Measurements from ENCODE around the gene BPIFA1.

Gene BPIFA1

DNA sequence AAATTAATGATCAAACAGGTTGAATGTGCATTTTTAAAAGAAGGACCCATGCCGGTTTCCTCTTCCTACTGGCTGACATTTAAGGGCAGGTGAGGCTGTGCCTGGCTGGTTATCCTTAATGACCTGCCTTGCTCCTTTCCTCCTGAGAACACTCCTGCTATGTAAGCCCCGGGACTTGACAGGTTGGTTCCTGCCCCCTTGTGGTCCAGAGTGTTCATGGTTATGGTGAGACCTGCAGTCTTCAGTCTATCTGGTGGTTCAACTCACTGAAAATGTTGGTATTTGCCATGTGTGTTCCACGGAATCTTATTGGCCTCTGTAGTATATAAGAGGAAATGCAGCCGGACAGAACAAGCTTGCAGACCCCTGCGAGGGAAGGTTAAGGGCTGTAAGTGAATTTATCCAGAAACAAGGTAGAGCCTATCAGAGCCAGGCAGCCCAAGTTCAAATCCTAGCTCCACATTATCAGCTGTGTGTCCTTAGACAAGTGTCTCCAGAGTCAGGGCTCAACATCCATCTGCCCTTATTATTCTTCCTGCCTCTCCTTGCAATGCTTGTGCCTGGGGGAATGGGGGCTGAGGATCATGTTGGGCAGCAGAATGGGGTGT lies 23.9 kb upstream of the BPIFA1 start:
- H3K4me3 ChIP-seq, result no peak overlapping the region
- H3K9ac ChIP-seq, result no peak overlapping the region
- no peaks in the 10 kb centered on the region for H3K36me3 ChIP-seq
- no peak overlapping the region for H3K27ac ChIP-seq
- no peaks in the 10 kb centered on the region for H3K27me3 ChIP-seq
- no peaks in the 10 kb centered on the region for H3K9me3 ChIP-seq
- no peaks in the 10 kb centered on the region; the same call in 1 of the 2 replicates for H4K20me1 ChIP-seq
- TF ChIP-seq Cebpa-rat (IDR thresholded peaks at IDR 0.05), result no peak
- no peak overlapping the region for H3K4me2 ChIP-seq
- H3K4me1 ChIP-seq, result no peaks in the 10 kb centered on the region

DNA sequence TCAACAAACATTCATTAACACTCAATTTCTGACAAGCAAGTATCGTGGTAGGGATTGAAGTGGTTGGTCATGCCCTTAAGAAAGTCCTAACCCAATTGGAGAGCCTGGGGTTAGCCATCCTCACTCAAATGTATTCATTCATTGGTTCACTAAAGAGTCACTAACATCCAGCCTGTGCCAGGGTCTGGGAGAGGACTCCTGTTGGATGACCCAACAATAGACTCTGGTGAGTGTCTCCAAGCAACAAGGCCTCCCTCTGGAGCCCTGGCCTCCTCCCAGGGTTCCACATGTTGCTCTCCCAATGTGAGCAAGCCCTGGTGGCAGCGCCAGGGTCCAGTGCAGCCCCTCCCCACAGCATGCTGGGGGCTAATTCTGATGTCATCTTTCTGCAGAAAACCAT lies 18.7 kb upstream of the BPIFA1 start, which contains the start of gene BPIFA3:
TSS of gene BPIFA3 (plus strand) at position 301 of the 400 bp plus-strand sequence. CDS start 185 bp downstream, outside the sequence.
- H3K36me3 ChIP-seq, result no peaks in the 10 kb centered on the region
- H3K4me2 ChIP-seq, result no peak within 1 kb of the TSS
- TF ChIP-seq Cebpa-rat (IDR thresholded peaks at IDR 0.05), result no peak
- H3K4me1 ChIP-seq, result no peaks in the 10 kb centered on the region
- H3K27me3 ChIP-seq, result no peaks in the 10 kb centered on the region
- no peak within 1 kb of the TSS for H3K4me3 ChIP-seq
- no peak within 1 kb of the TSS for H3K9ac ChIP-seq
- no peaks in the 10 kb centered on the region for H4K20me1 ChIP-seq
- H3K27ac ChIP-seq, result no peak within 1 kb of the TSS
- no peaks in the 10 kb centered on the region for H3K9me3 ChIP-seq

- Histone ChIP-seq H3K4me3 (no peak overlapping the region), H3K9ac (no peak overlapping the region), H3K27me3 (no peaks in the 10 kb centered on the region), H4K20me1 (no peaks in the 10 kb centered on the region), H3K4me1 (peaks cover 7% of the 10 kb centered on the region), H3K4me2 (no peak overlapping the region), H3K36me3 (no peaks in the 10 kb centered on the region), H3K27ac (no peak overlapping the region), H3K9me3 (no peaks in the 10 kb centered on the region)
- TF ChIP-seq Cebpa-rat (IDR thresholded peaks at IDR 0.05), result no peak
Measured at GRCh38 chr20:33224399-33224798, 11.4 kb upstream of the BPIFA1 start.

GRCh38 chr20:33229843-33230242 lies 6.0 kb upstream of the BPIFA1 start:
- Histone ChIP-seq H3K36me3 (no peaks in the 10 kb centered on the region), H4K20me1 (no peaks in the 10 kb centered on the region), H3K4me1 (peaks cover 46% of the 10 kb centered on the region), H3K27ac (peak overlapping the region; percentile 73), H3K27me3 (no peaks in the 10 kb centered on the region), H3K4me3 (peak overlapping the region; percentile 17; the same call in 1 of the 2 replicates), H3K4me2 (peak overlapping the region; percentile 82), H3K9me3 (no peaks in the 10 kb centered on the region), H3K9ac (peak overlapping the region; percentile 60; the same call in 1 of the 2 replicates)
- TF ChIP-seq Cebpa-rat (IDR thresholded peaks at IDR 0.05), result peak; percentile 21; the same call in 1 of the 2 replicates

GRCh38 chr20:33231237-33231636 lies 4.6 kb upstream of the BPIFA1 start:
- Histone ChIP-seq H3K4me1 (peaks cover 46% of the 10 kb centered on the region), H3K4me2 (peak overlapping the region; percentile 51), H3K9ac (no peak overlapping the region), H3K36me3 (no peaks in the 10 kb centered on the region), H3K27ac (no peak overlapping the region), H3K4me3 (no peak overlapping the region), H3K9me3 (no peaks in the 10 kb centered on the region), H4K20me1 (no peaks in the 10 kb centered on the region), H3K27me3 (no peaks in the 10 kb centered on the region)
- no peak for TF ChIP-seq Cebpa-rat (IDR thresholded peaks at IDR 0.05)

DNA sequence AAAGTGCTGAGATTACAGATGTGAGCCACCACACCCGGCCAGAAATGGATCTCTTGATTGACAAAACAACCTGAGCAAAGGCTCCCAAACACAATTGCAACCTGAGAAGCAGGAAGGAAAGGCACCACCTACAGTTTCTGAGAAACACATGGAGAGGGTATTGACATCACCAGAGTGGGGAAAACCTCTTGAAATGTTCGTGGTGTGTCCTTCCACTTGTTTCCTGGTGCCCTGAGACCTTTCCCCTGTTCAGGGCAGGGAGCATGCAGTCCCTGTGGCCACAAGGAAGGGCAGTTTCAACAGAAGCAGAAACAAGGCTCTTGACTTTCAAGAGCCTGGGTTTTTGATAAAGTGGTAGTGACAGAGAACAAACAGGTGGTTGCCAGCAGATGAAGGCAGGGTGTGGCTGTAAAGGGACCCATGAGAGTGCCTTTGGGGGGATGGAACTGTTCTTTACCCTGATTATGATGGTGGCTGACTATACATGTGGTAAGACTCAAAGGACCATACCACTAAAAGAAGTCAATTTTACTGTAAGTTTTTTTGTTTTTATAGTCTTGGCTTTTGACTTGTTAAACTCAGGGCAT lies 3.2 kb upstream of the BPIFA1 start:
- Histone ChIP-seq H3K9me3 (no peaks in the 10 kb centered on the region), H3K4me1 (peaks cover 46% of the 10 kb centered on the region), H3K27ac (no peak overlapping the region), H3K4me2 (no peak overlapping the region), H3K4me3 (no peak overlapping the region), H3K36me3 (no peaks in the 10 kb centered on the region), H3K27me3 (no peaks in the 10 kb centered on the region), H4K20me1 (no peaks in the 10 kb centered on the region), H3K9ac (no peak overlapping the region)
- TF ChIP-seq Cebpa-rat (IDR thresholded peaks at IDR 0.05), result no peak

DNA sequence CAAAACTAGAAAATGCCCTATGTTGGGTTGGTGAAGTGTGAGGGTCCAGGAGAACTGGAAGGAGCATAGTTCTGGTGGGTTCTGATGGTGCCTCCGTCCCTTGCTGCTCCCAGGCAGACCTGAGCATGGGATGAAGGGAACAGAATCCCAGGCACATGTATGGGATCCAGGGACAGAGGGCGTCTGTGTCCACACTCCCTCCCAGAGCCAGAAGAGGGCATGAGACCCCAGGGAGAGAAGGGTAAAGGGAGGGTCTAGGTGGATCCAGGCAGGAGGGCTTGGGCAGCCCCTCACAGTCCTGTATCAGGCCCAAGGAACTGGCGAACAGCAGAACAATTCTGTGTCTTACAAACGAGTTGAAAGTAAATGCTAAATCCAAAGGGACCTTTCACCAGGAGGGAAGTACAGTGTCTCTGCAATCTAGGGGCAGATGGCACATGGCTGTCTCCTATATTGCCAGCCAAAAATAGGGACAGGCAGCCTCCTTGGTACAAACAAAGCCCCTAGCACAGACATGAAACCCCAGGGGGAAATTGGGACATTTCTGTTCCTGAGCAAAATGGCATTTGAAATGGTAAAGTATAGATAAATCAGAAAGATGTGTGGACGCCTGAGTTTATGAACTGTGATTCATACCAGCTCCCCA lies 2.5 kb upstream of the BPIFA1 start:
- H3K27me3 ChIP-seq, result no peaks in the 10 kb centered on the region
- no peaks in the 10 kb centered on the region for H3K9me3 ChIP-seq
- peaks cover 46% of the 10 kb centered on the region for H3K4me1 ChIP-seq
- H4K20me1 ChIP-seq, result no peaks in the 10 kb centered on the region
- no peak overlapping the region for H3K4me3 ChIP-seq
- H3K36me3 ChIP-seq, result no peaks in the 10 kb centered on the region
- H3K4me2 ChIP-seq, result peak overlapping the region; percentile 32
- TF ChIP-seq Cebpa-rat (IDR thresholded peaks at IDR 0.05), result no peak
- no peak overlapping the region for H3K9ac ChIP-seq
- no peak overlapping the region for H3K27ac ChIP-seq

GRCh38 chr20:33234050-33234449 lies 1.7 kb upstream of the BPIFA1 start:
- no peak overlapping the region for H3K4me3 ChIP-seq
- no peaks in the 10 kb centered on the region for H4K20me1 ChIP-seq
- H3K9me3 ChIP-seq, result no peaks in the 10 kb centered on the region
- H3K4me1 ChIP-seq, result peaks cover 43% of the 10 kb centered on the region
- H3K9ac ChIP-seq, result no peak overlapping the region
- H3K27ac ChIP-seq, result no peak overlapping the region
- peak overlapping the region; percentile 32 for H3K4me2 ChIP-seq
- no peaks in the 10 kb centered on the region for H3K27me3 ChIP-seq
- H3K36me3 ChIP-seq, result no peaks in the 10 kb centered on the region
- TF ChIP-seq Cebpa-rat (IDR thresholded peaks at IDR 0.05), result no peak

GRCh38 chr20:33236351-33236750 lies 555 bp downstream of the BPIFA1 start:
- Histone ChIP-seq H3K27ac (no peak overlapping the region), H4K20me1 (no peaks in the 10 kb centered on the region), H3K9me3 (no peaks in the 10 kb centered on the region), H3K4me2 (no peak overlapping the region), H3K9ac (no peak overlapping the region), H3K27me3 (no peaks in the 10 kb centered on the region), H3K4me3 (no peak overlapping the region), H3K4me1 (peaks cover 20% of the 10 kb centered on the region), H3K36me3 (no peaks in the 10 kb centered on the region)
- TF ChIP-seq Cebpa-rat (IDR thresholded peaks at IDR 0.05), result no peak

DNA sequence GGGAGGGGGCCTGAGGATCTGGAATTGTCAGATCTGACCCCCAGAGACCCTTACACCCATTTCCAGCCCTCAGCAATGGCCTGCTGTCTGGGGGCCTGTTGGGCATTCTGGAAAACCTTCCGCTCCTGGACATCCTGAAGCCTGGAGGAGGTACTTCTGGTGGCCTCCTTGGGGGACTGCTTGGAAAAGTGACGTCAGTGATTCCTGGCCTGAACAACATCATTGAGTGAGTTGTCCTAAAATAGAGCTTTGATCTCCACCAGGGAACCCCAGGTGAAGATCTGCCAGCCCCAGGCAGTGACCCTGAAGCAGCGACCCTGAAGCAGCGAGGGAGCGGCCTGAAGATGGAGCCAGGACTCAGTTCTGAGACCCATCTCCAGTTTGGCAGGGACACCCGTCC lies 2.2 kb downstream of the BPIFA1 start:
- Histone ChIP-seq H3K9me3 (no peaks in the 10 kb centered on the region), H3K27ac (no peak overlapping the region), H3K36me3 (no peaks in the 10 kb centered on the region), H3K4me2 (no peak overlapping the region), H3K4me1 (peaks cover 14% of the 10 kb centered on the region), H4K20me1 (no peaks in the 10 kb centered on the region), H3K4me3 (no peak overlapping the region), H3K27me3 (no peaks in the 10 kb centered on the region), H3K9ac (no peak overlapping the region)
- TF ChIP-seq Cebpa-rat (IDR thresholded peaks at IDR 0.05), result no peak
